Measurements from ENCODE around the gene PLAAT3. TPM values are rescaled to one million over a fixed set of nuclear protein-coding genes. Genes with fewer than 3 reads are reported as not detected.

The PLAAT3 gene
- total RNA-seq, 1 donor from 2014 or later, result 68.2 TPM

DNA sequence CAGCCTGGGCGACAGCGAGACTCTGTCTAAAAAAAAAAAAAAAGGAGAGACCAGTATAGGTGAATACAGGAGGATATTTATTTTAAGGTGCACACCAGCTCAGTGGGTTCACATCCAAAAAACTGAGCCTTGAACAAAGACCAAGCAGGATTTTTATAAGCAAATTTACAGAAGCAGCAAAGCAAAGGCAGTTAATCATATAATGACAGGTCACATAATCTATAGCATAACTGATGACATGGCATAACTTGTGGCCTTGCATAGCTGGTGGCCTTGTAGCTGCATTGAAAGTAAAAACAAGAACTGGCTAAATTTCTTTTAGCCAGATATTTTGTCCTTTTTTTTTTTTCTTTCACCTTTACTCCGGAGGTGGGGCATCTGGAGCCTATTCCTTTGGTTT is 2.7 kb upstream of the PLAAT3 start:
- no peak overlapping the region for H3K4me3 ChIP-seq (ENCODE audit: low read depth, low read length)
- DNase-seq (ENCODE audit: low read depth), result no peak
- TF ChIP-seq CTCF (conservative IDR thresholded peaks at IDR 0.05; ENCODE audit: low read depth, low read length), result no peak

- no peak for TF ChIP-seq CTCF (conservative IDR thresholded peaks at IDR 0.05; ENCODE audit: low read depth, low read length)
- DNase-seq (ENCODE audit: low read depth), result no peak
- H3K4me3 ChIP-seq (ENCODE audit: low read depth, low read length), result peak overlapping the region; percentile 91
Observed at GRCh38 chr11:63613517-63614135, 607 bp downstream of the PLAAT3 start.

DNA sequence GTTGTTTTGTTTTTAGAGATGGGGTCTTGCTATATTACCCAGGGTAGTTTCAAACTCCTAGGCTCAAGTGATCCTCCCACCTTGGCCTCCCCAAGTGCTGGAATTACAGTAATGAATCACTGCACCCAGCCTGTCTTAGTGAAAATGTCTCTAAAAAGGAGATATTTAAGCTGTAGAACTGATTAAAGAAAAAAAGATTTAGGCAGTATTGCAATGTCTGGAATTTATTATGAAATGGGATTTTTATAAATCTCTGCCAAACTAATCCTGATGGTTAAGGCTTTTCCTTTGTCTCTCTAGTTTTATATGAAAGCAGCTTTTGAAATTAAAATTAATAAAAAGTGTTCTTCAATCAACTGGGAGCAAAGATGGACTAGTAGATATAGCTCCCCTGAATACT is 2.1 kb downstream of the PLAAT3 start:
- peak overlapping the region; percentile 91 for H3K4me3 ChIP-seq (ENCODE audit: low read depth, low read length)
- DNase-seq (ENCODE audit: low read depth), result no peak
- TF ChIP-seq CTCF (conservative IDR thresholded peaks at IDR 0.05; ENCODE audit: low read depth, low read length), result no peak

GRCh38 chr11:63611395-63611747 is 2.9 kb downstream of the PLAAT3 start:
- H3K4me3 ChIP-seq (ENCODE audit: low read depth, low read length), result peak overlapping the region; percentile 8
- TF ChIP-seq CTCF (conservative IDR thresholded peaks at IDR 0.05; ENCODE audit: low read depth, low read length), result no peak
- DNase-seq (ENCODE audit: low read depth), result no peak

GRCh38 chr11:63610604-63611394 is 3.4 kb downstream of the PLAAT3 start:
- peak overlapping the region; percentile 8 for H3K4me3 ChIP-seq (ENCODE audit: low read depth, low read length)
- DNase-seq (ENCODE audit: low read depth), result no peak
- no peak for TF ChIP-seq CTCF (conservative IDR thresholded peaks at IDR 0.05; ENCODE audit: low read depth, low read length)

GRCh38 chr11:63609971-63610580 is 4.2 kb downstream of the PLAAT3 start:
- H3K4me3 ChIP-seq (ENCODE audit: low read depth, low read length), result peak overlapping the region; percentile 18
- TF ChIP-seq CTCF (conservative IDR thresholded peaks at IDR 0.05; ENCODE audit: low read depth, low read length), result no peak
- no peak for DNase-seq (ENCODE audit: low read depth)

All from epithelial cell of proximal tubule (primary cell).